ENCODE measurements around the gene OCA2.
"Not testable (repeated sequence)": the region's sequence is repeated elsewhere in the genome, so short reads cannot be mapped to it uniquely, and the experiment has no call there.

Gene OCA2

GRCh38 chr15:28017423-28017924, 81.6 kb downstream of the OCA2 start:
- Histone ChIP-seq H3K9me3 (replicated peaks; ENCODE audit: low read length) (peaks cover 10% of the 10 kb centered on the region), H3K4me2 (ENCODE audit: low read length) (no peak overlapping the region), H3K36me3 (ENCODE audit: insufficient read depth, low read length) (no peaks in the 10 kb centered on the region)

GRCh38 chr15:28015855-28016254, 83.3 kb downstream of the OCA2 start:
- no peaks in the 10 kb centered on the region for H3K27me3 ChIP-seq (ENCODE audit: control insufficient read depth, insufficient read depth, low read length)
- peaks cover 14% of the 10 kb centered on the region for H3K9me3 ChIP-seq (replicated peaks; ENCODE audit: low read length)
- H3K36me3 ChIP-seq (ENCODE audit: insufficient read depth, low read length): no peaks in the 10 kb centered on the region
- no peak overlapping the region for H3K4me3 ChIP-seq (ENCODE audit: low read length)
- no peaks in the 10 kb centered on the region for H3K4me1 ChIP-seq (ENCODE audit: control insufficient read depth, insufficient read depth, low read length)
- H3K4me2 ChIP-seq (ENCODE audit: low read length): no peak overlapping the region
- no peak overlapping the region for H3K9ac ChIP-seq (ENCODE audit: low read depth, low read length)

More at GRCh38 chr15:28017423-28017924, 81.6 kb downstream of the OCA2 start:
- Histone ChIP-seq H3K4me3 (ENCODE audit: low read length) (no peak overlapping the region), H3K27me3 (ENCODE audit: control insufficient read depth, insufficient read depth, low read length) (no peaks in the 10 kb centered on the region), H3K4me1 (ENCODE audit: control insufficient read depth, insufficient read depth, low read length) (no peaks in the 10 kb centered on the region), H3K9ac (ENCODE audit: low read depth, low read length) (no peak overlapping the region)

- no peak overlapping the region for H3K9ac ChIP-seq (ENCODE audit: low read depth, low read length)
- H3K4me1 ChIP-seq (ENCODE audit: control insufficient read depth, insufficient read depth, low read length): no peaks in the 10 kb centered on the region
- no peaks in the 10 kb centered on the region for H3K27me3 ChIP-seq (ENCODE audit: control insufficient read depth, insufficient read depth, low read length)
- H3K4me3 ChIP-seq (ENCODE audit: low read length): no peak overlapping the region
- peaks cover 14% of the 10 kb centered on the region for H3K9me3 ChIP-seq (replicated peaks; ENCODE audit: low read length)
- no peaks in the 10 kb centered on the region for H3K36me3 ChIP-seq (ENCODE audit: insufficient read depth, low read length)
- no peak overlapping the region for H3K4me2 ChIP-seq (ENCODE audit: low read length)
These were observed 84.4 kb downstream of the OCA2 start for GRCh38 chr15:28014623-28015200.

GRCh38 chr15:28013976-28014375, 85.1 kb downstream of the OCA2 start:
- H3K9me3 ChIP-seq (replicated peaks; ENCODE audit: low read length): peaks cover 14% of the 10 kb centered on the region

GRCh38 chr15:28013480-28013879, 85.6 kb downstream of the OCA2 start:
- Histone ChIP-seq H3K9me3 (replicated peaks; ENCODE audit: low read length) (peaks cover 14% of the 10 kb centered on the region), H3K4me1 (ENCODE audit: control insufficient read depth, insufficient read depth, low read length) (no peaks in the 10 kb centered on the region), H3K4me3 (ENCODE audit: low read length) (no peak overlapping the region)

More at GRCh38 chr15:28013976-28014375, 85.1 kb downstream of the OCA2 start:
- H3K9ac ChIP-seq (ENCODE audit: low read depth, low read length): no peak overlapping the region
- no peaks in the 10 kb centered on the region for H3K36me3 ChIP-seq (ENCODE audit: insufficient read depth, low read length)
- no peak overlapping the region for H3K4me3 ChIP-seq (ENCODE audit: low read length)
- H3K4me2 ChIP-seq (ENCODE audit: low read length): no peak overlapping the region
- H3K4me1 ChIP-seq (ENCODE audit: control insufficient read depth, insufficient read depth, low read length): no peaks in the 10 kb centered on the region
- H3K27me3 ChIP-seq (ENCODE audit: control insufficient read depth, insufficient read depth, low read length): no peaks in the 10 kb centered on the region

GRCh38 chr15:28012231-28012630, 86.9 kb downstream of the OCA2 start:
- no peaks in the 10 kb centered on the region for H3K4me1 ChIP-seq (ENCODE audit: control insufficient read depth, insufficient read depth, low read length)
- H3K9me3 ChIP-seq (replicated peaks; ENCODE audit: low read length): peaks cover 10% of the 10 kb centered on the region
- no peaks in the 10 kb centered on the region for H3K36me3 ChIP-seq (ENCODE audit: insufficient read depth, low read length)
- H3K9ac ChIP-seq (ENCODE audit: low read depth, low read length): no peak overlapping the region
- H3K27me3 ChIP-seq (ENCODE audit: control insufficient read depth, insufficient read depth, low read length): no peaks in the 10 kb centered on the region
- H3K4me3 ChIP-seq (ENCODE audit: low read length): no peak overlapping the region
- no peak overlapping the region for H3K4me2 ChIP-seq (ENCODE audit: low read length)

More at GRCh38 chr15:28013480-28013879, 85.6 kb downstream of the OCA2 start:
- no peak overlapping the region for H3K4me2 ChIP-seq (ENCODE audit: low read length)
- no peaks in the 10 kb centered on the region for H3K36me3 ChIP-seq (ENCODE audit: insufficient read depth, low read length)
- no peaks in the 10 kb centered on the region for H3K27me3 ChIP-seq (ENCODE audit: control insufficient read depth, insufficient read depth, low read length)
- no peak overlapping the region for H3K9ac ChIP-seq (ENCODE audit: low read depth, low read length)

- H3K27me3 ChIP-seq (ENCODE audit: control insufficient read depth, insufficient read depth, low read length); H3K36me3 ChIP-seq (ENCODE audit: insufficient read depth, low read length); H3K9ac ChIP-seq (ENCODE audit: low read depth, low read length); H3K4me1 ChIP-seq (ENCODE audit: control insufficient read depth, insufficient read depth, low read length); H3K4me2 ChIP-seq (ENCODE audit: low read length); H3K4me3 ChIP-seq (ENCODE audit: low read length): not testable (repeated sequence)
- peaks cover 23% of the 10 kb centered on the region for H3K9me3 ChIP-seq (replicated peaks; ENCODE audit: low read length)
These were observed 90.9 kb downstream of the OCA2 start for GRCh38 chr15:28008175-28008574.

- Histone ChIP-seq H3K4me3 (ENCODE audit: low read length) (no peak overlapping the region), H3K9ac (ENCODE audit: low read depth, low read length) (no peak overlapping the region), H3K36me3 (ENCODE audit: insufficient read depth, low read length) (no peaks in the 10 kb centered on the region), H3K4me2 (ENCODE audit: low read length) (no peak overlapping the region), H3K27me3 (ENCODE audit: control insufficient read depth, insufficient read depth, low read length) (no peaks in the 10 kb centered on the region), H3K9me3 (replicated peaks; ENCODE audit: low read length) (peaks cover 18% of the 10 kb centered on the region), H3K4me1 (ENCODE audit: control insufficient read depth, insufficient read depth, low read length) (no peaks in the 10 kb centered on the region)
These were observed 92.8 kb downstream of the OCA2 start for GRCh38 chr15:28006116-28006905.

GRCh38 chr15:28005004-28005527, 94.0 kb downstream of the OCA2 start:
- peaks cover 18% of the 10 kb centered on the region for H3K9me3 ChIP-seq (replicated peaks; ENCODE audit: low read length)
- no peak overlapping the region for H3K4me2 ChIP-seq (ENCODE audit: low read length)
- no peak overlapping the region for H3K9ac ChIP-seq (ENCODE audit: low read depth, low read length)
- H3K4me1 ChIP-seq (ENCODE audit: control insufficient read depth, insufficient read depth, low read length): no peaks in the 10 kb centered on the region
- no peak overlapping the region for H3K4me3 ChIP-seq (ENCODE audit: low read length)
- no peaks in the 10 kb centered on the region for H3K27me3 ChIP-seq (ENCODE audit: control insufficient read depth, insufficient read depth, low read length)
- H3K36me3 ChIP-seq (ENCODE audit: insufficient read depth, low read length): no peaks in the 10 kb centered on the region

- H3K27me3 ChIP-seq (ENCODE audit: control insufficient read depth, insufficient read depth, low read length): no peaks in the 10 kb centered on the region
These were observed 94.7 kb downstream of the OCA2 start for GRCh38 chr15:28004143-28005003.

More at GRCh38 chr15:28004143-28005003, 94.7 kb downstream of the OCA2 start:
- Histone ChIP-seq H3K4me2 (ENCODE audit: low read length) (no peak overlapping the region), H3K9me3 (replicated peaks; ENCODE audit: low read length) (peaks cover 18% of the 10 kb centered on the region), H3K9ac (ENCODE audit: low read depth, low read length) (no peak overlapping the region), H3K4me1 (ENCODE audit: control insufficient read depth, insufficient read depth, low read length) (no peaks in the 10 kb centered on the region), H3K36me3 (ENCODE audit: insufficient read depth, low read length) (no peaks in the 10 kb centered on the region), H3K4me3 (ENCODE audit: low read length) (no peak overlapping the region)
